CD4-positive, alpha-beta T cell (primary cell): ENCODE measurements around the gene CASP7. TPM values are rescaled to one million over a fixed set of nuclear protein-coding genes. Genes with fewer than 3 reads are reported as not detected.

Experiments
- ATAC-seq: fragments of 200-7000 bp; cut with Tn5 transposase; one replicate; pipeline ENCODE4 v1.10.0; 2022; ENCODE audit warnings: mild to moderate bottlenecking; ENCODE audit not compliant: poor library complexity
- CTCF ChIA-PET: fragments of 350-600 bp; sonication (Branson Sonifier 250); formaldehyde crosslinking; loops from one replicate; lab custom pipeline; 2021; ENCODE audit warnings: antibody characterized with exemption, inconsistent platforms; lab: Charles Lee
- POLR2A ChIA-PET: fragments of 350-600 bp; sonication (Branson Sonifier 250); formaldehyde crosslinking; loops from one replicate; lab custom pipeline; 2021; ENCODE audit warnings: antibody characterized with exemption, inconsistent platforms; lab: Charles Lee
- DNase-seq, 14 experiments: peaks; one replicate each; pipeline ENCODE4 v3.0.0-alpha.2; 2013 to 2020; ENCODE audit warnings: mixed read lengths in 2 of 14
- H3K27ac ChIP-seq, 2 donors: one replicate each; pipeline versions ENCODE4 v1.5.1 to v1.7.0; 2013; ENCODE audit warnings: low read length in 2 of 2, low read depth in 1 of 2, mild to moderate bottlenecking in 1 of 2
- H3K27me3 ChIP-seq, 2 experiments: 1 replicate in 1 of 2; 2 replicates in 1 of 2; pipeline versions ENCODE4 v1.6.1 to v1.7.0; 2013; ENCODE audit warnings: low read length in 2 of 2, control low read depth in 1 of 2, mild to moderate bottlenecking in 1 of 2, moderate library complexity in 1 of 2; ENCODE audit not compliant: insufficient read depth in 2 of 2, control insufficient read depth in 1 of 2
- H3K36me3 ChIP-seq: one replicate; pipeline ENCODE4 v1.6.1; 2013; ENCODE audit warnings: low read length, control low read depth; ENCODE audit not compliant: insufficient read depth
- H3K4me1 ChIP-seq: one replicate; pipeline ENCODE4 v1.6.1; 2013; ENCODE audit warnings: low read length, control low read depth; ENCODE audit not compliant: insufficient read depth
- H3K4me3 ChIP-seq: one replicate; pipeline ENCODE4 v1.5.1; 2013; ENCODE audit warnings: mild to moderate bottlenecking, low read length, moderate library complexity
- H3K9me3 ChIP-seq, 2 experiments: 1 replicate in 1 of 2; 2 replicates in 1 of 2; pipeline versions ENCODE4 v1.6.1 to v1.7.0; 2013; ENCODE audit warnings: low read length in 2 of 2, mild to moderate bottlenecking in 2 of 2, control low read depth in 1 of 2, moderate library complexity in 1 of 2; ENCODE audit not compliant: control insufficient read depth in 1 of 2, insufficient read depth in 1 of 2
- H3K27ac Mint-ChIP-seq: one replicate; pipeline ENCODE4 v1.8.0; 2020; ENCODE audit warnings: mixed read lengths
- H3K27me3 Mint-ChIP-seq: one replicate; pipeline ENCODE4 v1.8.0; 2021; ENCODE audit warnings: mixed read lengths
- H3K36me3 Mint-ChIP-seq: one replicate; pipeline ENCODE4 v1.8.0; 2021; ENCODE audit warnings: low read depth, mixed read lengths
- H3K4me1 Mint-ChIP-seq: one replicate; pipeline ENCODE4 v1.8.0; 2021; ENCODE audit warnings: low read depth, mixed read lengths
- H3K4me3 Mint-ChIP-seq: one replicate; pipeline ENCODE4 v1.8.0; 2020; ENCODE audit warnings: mild to moderate bottlenecking, mixed read lengths
- H3K9me3 Mint-ChIP-seq: one replicate; pipeline ENCODE4 v1.8.0; 2020; ENCODE audit warnings: mixed read lengths
- intact Hi-C, 2 experiments: fragments of 100-400 bp; cut with DNase I in 1 of 2; cut with micrococcal nuclease in 1 of 2; formaldehyde crosslinking; loops; one replicate each; pipeline versions ENCODE4 v1.15.1 to v1.9.0; 2023 to 2025; cut with DNase I, micrococcal nuclease
- total RNA-seq, 174 experiments: library from RNA in 2 of 174; stranded (reverse) in 2 of 174; gene quantifications; one replicate each; pipeline ENCODE4 v1.2.3 and lab custom pipeline; 2021 to 2026
- TF ChIP-seq, protein P1 (sequence below): fragments of 200-600 bp; IDR thresholded peaks from one replicate; pipeline ENCODE4 v1.8.0; 2022; ENCODE audit warnings: antibody characterized with exemption, mild to moderate bottlenecking

The CASP7 gene
- total RNA-seq, 2 experiments from 2014 or later, result 8.5 to 8.6 TPM

DNA sequence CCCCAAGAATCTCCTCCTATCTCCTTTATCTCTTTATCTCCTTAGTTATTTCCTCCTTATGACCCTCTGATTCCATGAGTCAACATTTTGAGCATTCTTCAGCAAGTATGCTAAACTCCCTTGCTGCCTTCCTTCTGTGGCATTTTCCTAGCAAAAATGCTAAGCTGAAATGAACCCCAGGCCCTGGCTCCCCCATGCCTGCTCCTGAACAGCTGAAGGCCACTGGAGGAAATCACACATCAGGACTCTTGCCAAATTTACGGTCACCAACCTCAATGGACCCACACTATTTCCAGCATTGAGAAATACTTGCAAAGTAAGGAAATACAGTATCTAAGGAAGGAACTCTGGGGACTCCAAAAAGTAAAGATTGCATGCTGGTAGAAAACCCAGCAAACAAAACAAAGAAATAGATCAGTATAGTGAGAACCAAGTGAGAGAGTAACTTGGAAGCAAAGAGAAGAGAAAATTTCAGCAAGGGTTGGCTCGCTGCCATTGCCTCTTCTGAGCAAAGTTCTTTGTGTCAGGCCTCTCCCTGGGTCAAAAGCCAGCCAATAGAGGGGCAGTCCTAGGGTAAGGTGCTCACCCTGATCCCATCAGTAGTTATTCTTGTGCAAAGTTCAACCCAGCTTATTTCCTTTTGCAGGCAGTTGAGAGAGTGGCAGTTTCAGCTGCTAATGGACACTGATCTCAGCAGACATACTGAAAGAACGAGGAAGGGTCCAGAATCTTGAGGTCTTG, 66.7 kb downstream of the CASP7 start:
- Histone ChIP-seq H3K4me3 (no peak overlapping the region), H3K4me1 (no peaks in the 10 kb centered on the region), H3K27ac (no peak overlapping the region), H3K9me3 (no peaks in the 10 kb centered on the region), H3K36me3 (no peaks in the 10 kb centered on the region), H3K27me3 (no peaks in the 10 kb centered on the region)
- no peak overlapping the region for H3K4me3 Mint-ChIP-seq
- H3K27ac Mint-ChIP-seq, result no peak overlapping the region
- ATAC-seq (no peak), DNase-seq (no peak)
- no peaks in the 10 kb centered on the region for H3K36me3 Mint-ChIP-seq
- intact Hi-C loops, result no loop called here
- H3K4me1 Mint-ChIP-seq, result no peaks in the 10 kb centered on the region
- CTCF ChIA-PET, result no interaction called here
- H3K9me3 Mint-ChIP-seq, result no peaks in the 10 kb centered on the region
- POLR2A ChIA-PET, result no interaction called here
- TF ChIP-seq, protein P1, sequence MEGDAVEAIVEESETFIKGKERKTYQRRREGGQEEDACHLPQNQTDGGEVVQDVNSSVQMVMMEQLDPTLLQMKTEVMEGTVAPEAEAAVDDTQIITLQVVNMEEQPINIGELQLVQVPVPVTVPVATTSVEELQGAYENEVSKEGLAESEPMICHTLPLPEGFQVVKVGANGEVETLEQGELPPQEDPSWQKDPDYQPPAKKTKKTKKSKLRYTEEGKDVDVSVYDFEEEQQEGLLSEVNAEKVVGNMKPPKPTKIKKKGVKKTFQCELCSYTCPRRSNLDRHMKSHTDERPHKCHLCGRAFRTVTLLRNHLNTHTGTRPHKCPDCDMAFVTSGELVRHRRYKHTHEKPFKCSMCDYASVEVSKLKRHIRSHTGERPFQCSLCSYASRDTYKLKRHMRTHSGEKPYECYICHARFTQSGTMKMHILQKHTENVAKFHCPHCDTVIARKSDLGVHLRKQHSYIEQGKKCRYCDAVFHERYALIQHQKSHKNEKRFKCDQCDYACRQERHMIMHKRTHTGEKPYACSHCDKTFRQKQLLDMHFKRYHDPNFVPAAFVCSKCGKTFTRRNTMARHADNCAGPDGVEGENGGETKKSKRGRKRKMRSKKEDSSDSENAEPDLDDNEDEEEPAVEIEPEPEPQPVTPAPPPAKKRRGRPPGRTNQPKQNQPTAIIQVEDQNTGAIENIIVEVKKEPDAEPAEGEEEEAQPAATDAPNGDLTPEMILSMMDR, result no peak
- H3K27me3 Mint-ChIP-seq, result peaks cover 21% of the 10 kb centered on the region

DNA sequence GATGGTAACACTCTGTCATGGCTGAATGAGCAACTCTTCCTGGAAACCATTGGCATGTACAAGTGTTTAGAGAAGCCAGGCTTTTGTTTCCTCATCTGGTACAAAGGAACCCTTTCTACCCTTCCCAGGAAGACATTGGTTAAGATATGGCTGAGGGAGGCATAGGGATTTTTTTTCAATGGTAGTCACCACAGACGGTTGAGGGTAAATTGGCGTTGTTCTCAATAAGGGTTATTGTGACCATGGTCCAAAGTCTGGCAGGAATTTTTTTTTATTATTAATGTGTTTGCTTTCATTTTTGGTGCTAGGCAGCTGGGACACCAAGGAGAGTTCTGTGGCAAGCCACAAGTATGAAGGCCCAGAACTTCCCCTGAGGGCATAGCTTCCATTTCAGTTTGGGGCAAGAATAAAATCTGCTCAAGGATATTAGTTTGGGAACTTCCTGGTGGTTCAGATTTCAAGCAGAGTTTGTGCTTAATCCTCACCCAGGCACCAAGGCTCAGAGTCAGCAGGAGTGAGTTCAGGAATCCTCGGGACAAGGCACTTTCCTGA, 71.5 kb downstream of the CASP7 start, which contains the start of gene PLEKHS1:
PLEKHS1 (plus strand) TSS at position 502 of the 552 bp plus-strand sequence. CDS start 3,596 bp downstream, outside the sequence.
- Mint-ChIP-seq H3K36me3 (no peaks in the 10 kb centered on the region), H3K27ac (no peak within 1 kb of the TSS), H3K4me3 (no peak within 1 kb of the TSS), H3K4me1 (no peaks in the 10 kb centered on the region), H3K9me3 (no peaks in the 10 kb centered on the region), H3K27me3 (peaks cover 15% of the 10 kb centered on the region)
- ATAC-seq (no peak), DNase-seq (no peak)
- TF ChIP-seq, protein P1, result no peak
- Histone ChIP-seq H3K4me3 (no peak within 1 kb of the TSS), H3K27me3 (peaks cover 0 to 2% of the 10 kb centered on the region in 2 experiments), H3K9me3 (no peaks in the 10 kb centered on the region), H3K27ac (no peak within 1 kb of the TSS), H3K4me1 (no peaks in the 10 kb centered on the region), H3K36me3 (no peaks in the 10 kb centered on the region)
- intact Hi-C loops, result no loop called here
- POLR2A ChIA-PET, result no interaction called here
- CTCF ChIA-PET, result no interaction called here

- no peak for ATAC-seq
- ChIA-PET CTCF (no interaction called here), POLR2A (no interaction called here)
- Mint-ChIP-seq H3K27me3 (peaks cover 12% of the 10 kb centered on the region), H3K9me3 (no peaks in the 10 kb centered on the region), H3K27ac (no peak overlapping the region), H3K36me3 (no peaks in the 10 kb centered on the region), H3K4me1 (no peaks in the 10 kb centered on the region), H3K4me3 (no peak overlapping the region)
- no peaks in the 10 kb centered on the region for H3K4me1 ChIP-seq
- no peaks in the 10 kb centered on the region for H3K36me3 ChIP-seq
- no peak overlapping the region for H3K4me3 ChIP-seq
- TF ChIP-seq, protein P1, result no peak
- no peak for DNase-seq
- intact Hi-C loops, result no loop called here
- no peak overlapping the region for H3K27ac ChIP-seq
- H3K27me3 ChIP-seq, result peaks cover 0 to 2% of the 10 kb centered on the region in 2 experiments
- H3K9me3 ChIP-seq, result no peaks in the 10 kb centered on the region
Observed at GRCh38 chr10:113752553-113752952, 72.8 kb downstream of the CASP7 start.
